ENCODE measurements around the gene MRPL18. TPM values are rescaled to one million over a fixed set of nuclear protein-coding genes. Genes with fewer than 3 reads are reported as not detected.

The MRPL18 gene
- total RNA-seq, 1 donor, result 47.8 TPM

DNA sequence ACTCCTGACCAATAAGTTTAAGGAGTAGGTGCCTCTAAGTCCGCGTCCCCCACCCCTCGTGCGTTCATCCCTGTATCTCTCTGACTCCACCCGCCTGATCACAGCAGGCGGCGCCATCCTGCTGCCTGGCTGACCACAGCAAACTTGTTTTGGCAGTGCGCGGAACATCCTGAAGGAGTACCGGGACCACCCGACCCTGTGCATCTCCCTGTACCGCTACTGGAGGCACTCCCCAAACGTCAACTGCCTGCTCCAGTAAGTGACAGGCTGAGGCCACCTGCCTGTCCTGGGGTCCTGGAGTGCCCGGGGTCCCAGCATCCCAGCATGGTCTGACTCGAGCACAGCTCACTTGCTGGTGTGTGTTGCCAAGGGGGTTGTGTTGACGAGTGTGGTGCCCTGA lies 28.8 kb downstream of the MRPL18 start:
- no peak overlapping the region for H2AFZ ChIP-seq (ENCODE audit: low read length)
- H3K27ac ChIP-seq (ENCODE audit: low read depth, low read length), result no peak overlapping the region
- H3K4me2 ChIP-seq (ENCODE audit: insufficient read depth, low read length), result no peak overlapping the region
- H3K9me3 ChIP-seq (ENCODE audit: low read depth, low read length), result no peaks in the 10 kb centered on the region
- TF ChIP-seq, protein P1, sequence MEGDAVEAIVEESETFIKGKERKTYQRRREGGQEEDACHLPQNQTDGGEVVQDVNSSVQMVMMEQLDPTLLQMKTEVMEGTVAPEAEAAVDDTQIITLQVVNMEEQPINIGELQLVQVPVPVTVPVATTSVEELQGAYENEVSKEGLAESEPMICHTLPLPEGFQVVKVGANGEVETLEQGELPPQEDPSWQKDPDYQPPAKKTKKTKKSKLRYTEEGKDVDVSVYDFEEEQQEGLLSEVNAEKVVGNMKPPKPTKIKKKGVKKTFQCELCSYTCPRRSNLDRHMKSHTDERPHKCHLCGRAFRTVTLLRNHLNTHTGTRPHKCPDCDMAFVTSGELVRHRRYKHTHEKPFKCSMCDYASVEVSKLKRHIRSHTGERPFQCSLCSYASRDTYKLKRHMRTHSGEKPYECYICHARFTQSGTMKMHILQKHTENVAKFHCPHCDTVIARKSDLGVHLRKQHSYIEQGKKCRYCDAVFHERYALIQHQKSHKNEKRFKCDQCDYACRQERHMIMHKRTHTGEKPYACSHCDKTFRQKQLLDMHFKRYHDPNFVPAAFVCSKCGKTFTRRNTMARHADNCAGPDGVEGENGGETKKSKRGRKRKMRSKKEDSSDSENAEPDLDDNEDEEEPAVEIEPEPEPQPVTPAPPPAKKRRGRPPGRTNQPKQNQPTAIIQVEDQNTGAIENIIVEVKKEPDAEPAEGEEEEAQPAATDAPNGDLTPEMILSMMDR (IDR thresholded peaks at IDR 0.05; ENCODE audit: extremely low read depth, low read depth, low read length), result no peak
- peaks cover 6% of the 10 kb centered on the region for H3K27me3 ChIP-seq (ENCODE audit: insufficient read depth, low read length)
- H3K36me3 ChIP-seq (ENCODE audit: insufficient read depth, low read length), result no peaks in the 10 kb centered on the region
- no peak overlapping the region for H3K4me3 ChIP-seq (ENCODE audit: insufficient read depth, low read length)
- no peak for DNase-seq (ENCODE audit: insufficient read length, low spot score, missing footprints)
- no peaks in the 10 kb centered on the region for H3K4me1 ChIP-seq (ENCODE audit: insufficient read depth, low read length)
- H3K79me2 ChIP-seq (ENCODE audit: insufficient read depth, low read length), result no peaks in the 10 kb centered on the region
- H4K20me1 ChIP-seq (ENCODE audit: insufficient read depth, low read length), result no peaks in the 10 kb centered on the region

DNA sequence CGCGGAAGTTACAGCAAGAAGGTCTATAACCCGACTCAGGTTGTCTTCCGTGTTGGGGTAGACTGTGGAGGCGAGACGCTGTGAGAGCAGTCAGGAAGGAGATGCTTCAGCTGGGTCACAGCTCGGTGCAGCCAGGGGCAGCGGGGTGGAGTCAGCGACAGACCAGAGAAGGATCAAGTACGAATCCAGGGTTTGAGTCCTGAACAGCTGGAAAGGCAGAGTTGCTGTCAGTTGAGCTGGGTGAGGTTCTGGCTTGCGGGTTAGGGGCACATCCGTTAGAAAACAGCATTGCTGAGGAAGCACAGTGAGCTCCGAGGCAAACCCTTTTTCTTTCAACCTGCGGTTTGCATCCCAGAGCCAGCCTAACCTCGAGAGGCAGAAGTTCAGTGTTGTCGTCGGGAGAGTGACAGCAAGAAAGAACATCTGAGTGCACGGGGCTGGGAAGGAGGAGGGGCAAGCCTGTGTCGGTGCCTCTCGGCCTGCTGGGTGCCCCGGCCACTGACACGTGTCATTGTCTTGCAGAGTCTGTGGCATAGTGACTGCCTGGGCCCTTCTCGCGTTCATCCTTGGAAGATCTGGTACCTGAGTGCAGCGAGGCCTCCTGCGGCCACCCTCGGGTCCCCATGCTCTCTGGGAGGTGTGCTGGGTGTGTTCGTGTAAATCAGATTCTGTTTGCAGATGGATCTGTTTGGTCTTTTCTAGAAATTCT lies 29.8 kb downstream of the MRPL18 start:
- H3K79me2 ChIP-seq (ENCODE audit: insufficient read depth, low read length), result no peaks in the 10 kb centered on the region
- H3K27ac ChIP-seq (ENCODE audit: low read depth, low read length), result no peak overlapping the region
- DNase-seq (ENCODE audit: insufficient read length, low spot score, missing footprints), result no peak
- no peaks in the 10 kb centered on the region for H3K4me1 ChIP-seq (ENCODE audit: insufficient read depth, low read length)
- H3K9me3 ChIP-seq (ENCODE audit: low read depth, low read length), result no peaks in the 10 kb centered on the region
- TF ChIP-seq, protein P1 (IDR thresholded peaks at IDR 0.05; ENCODE audit: extremely low read depth, low read depth, low read length), result no peak
- no peak overlapping the region for H3K4me2 ChIP-seq (ENCODE audit: insufficient read depth, low read length)
- peaks cover 6% of the 10 kb centered on the region for H3K27me3 ChIP-seq (ENCODE audit: insufficient read depth, low read length)
- H3K36me3 ChIP-seq (ENCODE audit: insufficient read depth, low read length), result no peaks in the 10 kb centered on the region
- no peaks in the 10 kb centered on the region for H4K20me1 ChIP-seq (ENCODE audit: insufficient read depth, low read length)
- peak overlapping the region; percentile 62 for H2AFZ ChIP-seq (ENCODE audit: low read length)
- H3K4me3 ChIP-seq (ENCODE audit: insufficient read depth, low read length), result peak overlapping the region; percentile 16

DNA sequence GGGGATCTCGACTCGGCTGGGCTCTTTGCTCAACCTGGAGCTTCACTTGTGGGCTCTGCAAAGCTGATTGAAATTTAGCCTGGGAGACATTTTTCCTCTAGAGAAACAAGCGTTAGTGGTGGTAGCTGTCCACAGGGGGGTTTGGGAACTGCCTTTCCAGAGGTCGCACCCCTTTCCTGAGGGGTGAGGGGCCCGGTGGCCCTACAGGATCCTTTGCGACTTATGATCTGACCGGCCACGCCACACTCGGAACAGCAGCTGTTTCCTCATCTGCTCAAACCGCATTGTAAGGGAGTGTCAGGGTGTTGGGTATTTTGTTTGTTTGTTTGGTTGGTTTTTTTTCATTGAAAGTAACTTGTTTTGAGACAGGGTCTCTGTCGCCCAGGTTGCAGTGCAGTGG lies 30.9 kb downstream of the MRPL18 start:
- no peak overlapping the region for H3K4me3 ChIP-seq (ENCODE audit: insufficient read depth, low read length)
- no peak overlapping the region for H3K27ac ChIP-seq (ENCODE audit: low read depth, low read length)
- no peaks in the 10 kb centered on the region for H3K36me3 ChIP-seq (ENCODE audit: insufficient read depth, low read length)
- no peaks in the 10 kb centered on the region for H3K4me1 ChIP-seq (ENCODE audit: insufficient read depth, low read length)
- H3K27me3 ChIP-seq (ENCODE audit: insufficient read depth, low read length), result peaks cover 6% of the 10 kb centered on the region
- no peak overlapping the region for H2AFZ ChIP-seq (ENCODE audit: low read length)
- H4K20me1 ChIP-seq (ENCODE audit: insufficient read depth, low read length), result no peaks in the 10 kb centered on the region
- TF ChIP-seq, protein P1 (IDR thresholded peaks at IDR 0.05; ENCODE audit: extremely low read depth, low read depth, low read length), result no peak
- no peaks in the 10 kb centered on the region for H3K79me2 ChIP-seq (ENCODE audit: insufficient read depth, low read length)
- H3K9me3 ChIP-seq (ENCODE audit: low read depth, low read length), result no peaks in the 10 kb centered on the region
- DNase-seq (ENCODE audit: insufficient read length, low spot score, missing footprints), result no peak
- no peak overlapping the region for H3K4me2 ChIP-seq (ENCODE audit: insufficient read depth, low read length)

DNA sequence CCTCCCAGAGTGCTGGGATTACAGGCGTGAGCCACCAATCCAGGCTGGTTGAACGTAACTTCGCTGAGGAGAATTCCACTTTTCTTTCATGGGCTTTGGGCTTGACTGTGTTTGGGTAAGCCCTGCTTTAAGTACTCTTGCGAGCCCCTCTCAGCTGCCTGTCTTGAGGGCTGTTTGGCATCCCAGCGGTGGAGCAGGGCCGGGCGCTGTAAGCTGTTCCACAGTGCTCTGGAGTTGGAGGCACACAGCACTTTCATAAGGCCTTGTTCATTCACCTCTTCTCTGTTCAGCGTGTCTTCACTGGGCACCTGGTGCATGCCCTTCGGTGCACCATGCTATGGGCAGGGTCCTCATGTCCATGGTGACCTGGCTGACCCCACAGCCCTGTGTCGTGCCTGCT lies 31.5 kb downstream of the MRPL18 start:
- Histone ChIP-seq H2AFZ (ENCODE audit: low read length) (no peak overlapping the region), H3K27me3 (ENCODE audit: insufficient read depth, low read length) (peaks cover 6% of the 10 kb centered on the region), H3K79me2 (ENCODE audit: insufficient read depth, low read length) (no peaks in the 10 kb centered on the region), H3K36me3 (ENCODE audit: insufficient read depth, low read length) (no peaks in the 10 kb centered on the region), H3K4me2 (ENCODE audit: insufficient read depth, low read length) (no peak overlapping the region), H3K27ac (ENCODE audit: low read depth, low read length) (no peak overlapping the region), H3K4me3 (ENCODE audit: insufficient read depth, low read length) (no peak overlapping the region), H3K9me3 (ENCODE audit: low read depth, low read length) (no peaks in the 10 kb centered on the region), H4K20me1 (ENCODE audit: insufficient read depth, low read length) (no peaks in the 10 kb centered on the region), H3K4me1 (ENCODE audit: insufficient read depth, low read length) (no peaks in the 10 kb centered on the region)
- no peak for DNase-seq (ENCODE audit: insufficient read length, low spot score, missing footprints)
- TF ChIP-seq, protein P1 (IDR thresholded peaks at IDR 0.05; ENCODE audit: extremely low read depth, low read depth, low read length), result no peak
